Adipocyte (in vitro differentiated cells): ENCODE data around the gene MROH7.

ENCODE experiments used
- DNase-seq: peaks from one replicate; pipeline ENCODE4 v3.0.0-alpha.2; 2015; ENCODE audit warnings: low read depth
- H3K27me3 ChIP-seq: replicated peaks from 2 replicates; pipeline ENCODE4 v1.7.0; 2013; ENCODE audit warnings: mild to moderate bottlenecking, low read length, moderate library complexity; ENCODE audit not compliant: control insufficient read depth, insufficient read depth
- H3K36me3 ChIP-seq: 2 replicates; pipeline ENCODE4 v1.7.0; 2013; ENCODE audit warnings: low read length, mild to moderate bottlenecking, moderate library complexity; ENCODE audit not compliant: control insufficient read depth, insufficient read depth, severe bottlenecking
- H3K4me1 ChIP-seq: 2 replicates; pipeline ENCODE4 v1.7.0; 2013; ENCODE audit warnings: mild to moderate bottlenecking, low read length, moderate library complexity; ENCODE audit not compliant: control insufficient read depth, insufficient read depth
- H3K4me3 ChIP-seq: 2 replicates; pipeline ENCODE4 v1.7.0; 2013; ENCODE audit warnings: mild to moderate bottlenecking, low read length, moderate library complexity
- H3K9ac ChIP-seq: 2 replicates; pipeline ENCODE4 v1.7.0; 2013; ENCODE audit warnings: mild to moderate bottlenecking, low read length, moderate library complexity
- H3K9me3 ChIP-seq: 2 replicates; pipeline ENCODE4 v1.7.0; 2013; ENCODE audit warnings: mild to moderate bottlenecking, low read length, moderate library complexity; ENCODE audit not compliant: control insufficient read depth

Gene MROH7

GRCh38 chr1:54603241-54603640, 38.3 kb upstream of the MROH7 start:
- no peaks in the 10 kb centered on the region for H3K36me3 ChIP-seq
- no peak overlapping the region for H3K9ac ChIP-seq
- DNase-seq = no peak
- H3K9me3 ChIP-seq = no peaks in the 10 kb centered on the region
- no peak overlapping the region for H3K4me3 ChIP-seq
- H3K4me1 ChIP-seq = no peaks in the 10 kb centered on the region
- H3K27me3 ChIP-seq = no peaks in the 10 kb centered on the region

- Histone ChIP-seq H3K4me1 (no peaks in the 10 kb centered on the region), H3K4me3 (no peak overlapping the region), H3K27me3 (peaks cover 1% of the 10 kb centered on the region), H3K9ac (no peak overlapping the region), H3K9me3 (no peaks in the 10 kb centered on the region), H3K36me3 (no peaks in the 10 kb centered on the region)
- DNase-seq = no peak
Measured at GRCh38 chr1:54604051-54604450, 37.5 kb upstream of the MROH7 start.

- Histone ChIP-seq H3K27me3 (peaks cover 3% of the 10 kb centered on the region), H3K36me3 (no peaks in the 10 kb centered on the region), H3K9ac (no peak overlapping the region), H3K4me1 (no peaks in the 10 kb centered on the region), H3K4me3 (no peak overlapping the region), H3K9me3 (no peaks in the 10 kb centered on the region)
- DNase-seq = no peak
Measured at GRCh38 chr1:54604572-54605370, 36.8 kb upstream of the MROH7 start.

- H3K9me3 ChIP-seq = no peaks in the 10 kb centered on the region
- no peak for DNase-seq
- H3K4me3 ChIP-seq = no peak overlapping the region
- no peaks in the 10 kb centered on the region for H3K4me1 ChIP-seq
- H3K36me3 ChIP-seq = no peaks in the 10 kb centered on the region
- H3K9ac ChIP-seq = no peak overlapping the region
- peaks cover 3% of the 10 kb centered on the region for H3K27me3 ChIP-seq
Measured at GRCh38 chr1:54606096-54606989, 35.2 kb upstream of the MROH7 start.

- H3K27me3 ChIP-seq = peaks cover 3% of the 10 kb centered on the region
- H3K4me3 ChIP-seq = no peak overlapping the region
- H3K4me1 ChIP-seq = no peaks in the 10 kb centered on the region
- DNase-seq = no peak
- H3K36me3 ChIP-seq = no peaks in the 10 kb centered on the region
- no peak overlapping the region for H3K9ac ChIP-seq
- no peaks in the 10 kb centered on the region for H3K9me3 ChIP-seq
Measured at GRCh38 chr1:54606990-54607325, 34.6 kb upstream of the MROH7 start.

GRCh38 chr1:54607821-54608565, 33.6 kb upstream of the MROH7 start:
- no peaks in the 10 kb centered on the region for H3K4me1 ChIP-seq
- no peaks in the 10 kb centered on the region for H3K36me3 ChIP-seq
- no peaks in the 10 kb centered on the region for H3K9me3 ChIP-seq
- H3K27me3 ChIP-seq = peaks cover 3% of the 10 kb centered on the region
- H3K9ac ChIP-seq = no peak overlapping the region
- H3K4me3 ChIP-seq = no peak overlapping the region
- no peak for DNase-seq

GRCh38 chr1:54608566-54609230, 32.9 kb upstream of the MROH7 start:
- no peaks in the 10 kb centered on the region for H3K9me3 ChIP-seq
- peaks cover 3% of the 10 kb centered on the region for H3K27me3 ChIP-seq
- H3K9ac ChIP-seq = no peak overlapping the region
- no peaks in the 10 kb centered on the region for H3K4me1 ChIP-seq
- no peak for DNase-seq
- H3K36me3 ChIP-seq = no peaks in the 10 kb centered on the region
- no peak overlapping the region for H3K4me3 ChIP-seq

- no peak for DNase-seq
Measured at GRCh38 chr1:54609301-54609921, 32.2 kb upstream of the MROH7 start.

GRCh38 chr1:54610048-54610447, 31.5 kb upstream of the MROH7 start:
- Histone ChIP-seq H3K9ac (no peak overlapping the region), H3K36me3 (no peaks in the 10 kb centered on the region), H3K9me3 (no peaks in the 10 kb centered on the region), H3K4me1 (no peaks in the 10 kb centered on the region), H3K27me3 (peaks cover 3% of the 10 kb centered on the region), H3K4me3 (no peak overlapping the region)
- no peak for DNase-seq

More at GRCh38 chr1:54609301-54609921, 32.2 kb upstream of the MROH7 start:
- Histone ChIP-seq H3K4me3 (no peak overlapping the region), H3K36me3 (no peaks in the 10 kb centered on the region), H3K27me3 (peaks cover 3% of the 10 kb centered on the region), H3K4me1 (no peaks in the 10 kb centered on the region), H3K9me3 (no peaks in the 10 kb centered on the region), H3K9ac (no peak overlapping the region)

- Histone ChIP-seq H3K4me1 (no peaks in the 10 kb centered on the region), H3K4me3 (no peak overlapping the region), H3K36me3 (no peaks in the 10 kb centered on the region), H3K27me3 (peaks cover 12% of the 10 kb centered on the region), H3K9ac (no peak overlapping the region), H3K9me3 (no peaks in the 10 kb centered on the region)
- DNase-seq = no peak
Measured at GRCh38 chr1:54610601-54611580, 30.7 kb upstream of the MROH7 start.
